ENCODE measurements around the gene ILKAP.

The ILKAP gene

DNA sequence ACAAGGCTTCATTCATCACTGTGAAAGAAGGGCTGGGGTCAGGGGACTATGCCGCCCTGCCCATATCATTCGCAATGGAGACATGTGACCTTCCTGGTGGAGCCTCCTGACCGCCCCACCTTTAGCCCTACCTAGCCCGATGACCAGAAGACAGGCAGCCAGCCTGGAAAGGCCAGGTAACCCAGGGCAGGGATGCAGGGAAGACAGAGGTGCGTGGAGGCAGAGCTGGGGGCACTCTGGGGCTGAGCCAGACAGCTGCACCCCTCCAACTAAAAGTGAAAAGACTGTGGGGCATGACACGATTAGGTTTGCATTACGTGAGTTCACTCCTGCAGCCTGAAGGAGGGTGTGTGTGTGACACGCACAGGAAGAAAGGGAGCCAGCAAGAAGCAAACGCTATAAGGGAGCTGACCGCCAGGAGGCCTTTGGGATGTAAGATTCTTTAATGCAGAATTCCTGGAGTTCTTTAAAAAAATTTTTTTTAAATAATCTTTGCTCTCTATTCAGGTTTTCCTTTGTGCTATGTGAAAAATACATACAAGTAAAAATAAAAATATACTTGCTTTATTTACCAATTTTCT is 40.1 kb upstream of the ILKAP start:
- DNase-seq (ENCODE audit: insufficient read length, low spot score) (no peak), FAIRE-seq (no peak)
- no peak for TF ChIP-seq POLR2A (IDR thresholded peaks at IDR 0.05; ENCODE audit: low read depth, low read length)
- no peak for TF ChIP-seq PAX5 (IDR thresholded peaks at IDR 0.05; ENCODE audit: insufficient read depth, low read length, severe bottlenecking)
- no peak for TF ChIP-seq SPI1 (IDR thresholded peaks at IDR 0.05; ENCODE audit: low read depth, low read length)
- no peak for TF ChIP-seq POU2F2 (IDR thresholded peaks at IDR 0.05; ENCODE audit: low read depth, low read length)
- TF ChIP-seq POLR2AphosphoS5 (IDR thresholded peaks at IDR 0.05; ENCODE audit: low read depth, low read length) = no peak
- no peak for TF ChIP-seq TAF1 (IDR thresholded peaks at IDR 0.05; ENCODE audit: low read depth, low read length)

DNA sequence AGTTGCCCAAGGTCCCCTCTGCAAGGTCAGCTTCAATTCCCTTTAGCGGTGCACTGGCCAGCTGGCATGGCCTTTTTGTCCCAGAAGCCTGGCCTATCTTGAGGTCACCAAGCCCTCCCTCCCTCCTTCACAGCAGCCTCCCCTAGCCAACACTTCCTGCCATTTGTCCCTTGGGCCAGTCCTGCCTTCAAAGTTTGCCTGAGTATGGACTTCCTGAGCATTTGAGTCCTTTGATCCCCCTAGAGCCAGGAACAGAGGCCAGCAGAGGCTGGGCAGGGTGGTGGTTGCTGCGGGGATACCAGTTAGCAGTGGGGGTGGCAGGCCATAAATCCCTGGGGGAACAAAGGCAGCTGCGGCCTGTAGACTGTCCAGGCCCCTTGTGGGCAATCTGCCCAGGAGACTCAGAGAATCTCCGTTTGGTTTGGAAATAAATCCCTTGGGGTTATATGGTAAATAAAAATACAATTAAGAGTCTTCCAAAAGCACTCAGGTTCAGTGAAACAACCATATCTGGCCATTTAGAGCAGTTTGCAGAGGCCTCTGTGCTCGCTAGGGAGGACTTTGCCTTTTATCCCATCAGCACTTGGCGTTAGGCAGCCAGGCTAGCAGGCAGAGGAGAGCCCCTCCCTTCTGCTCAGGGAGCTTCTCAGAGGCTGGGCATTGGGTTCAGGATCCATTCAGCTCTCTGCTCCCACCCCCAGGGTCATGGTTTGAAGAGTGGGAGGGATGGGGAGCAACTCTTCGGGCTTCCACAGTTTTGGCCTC is 39.4 kb upstream of the ILKAP start:
- DNase-seq (ENCODE audit: insufficient read length, low spot score) (no peak), FAIRE-seq (no peak)
- TF ChIP-seq POLR2AphosphoS5 (IDR thresholded peaks at IDR 0.05; ENCODE audit: low read depth, low read length) (no peak), TAF1 (IDR thresholded peaks at IDR 0.05; ENCODE audit: low read depth, low read length) (no peak), POLR2A (IDR thresholded peaks at IDR 0.05; ENCODE audit: low read depth, low read length) (no peak), PAX5 (IDR thresholded peaks at IDR 0.05; ENCODE audit: insufficient read depth, low read length, severe bottlenecking) (no peak), SPI1 (IDR thresholded peaks at IDR 0.05; ENCODE audit: low read depth, low read length) (no peak), POU2F2 (IDR thresholded peaks at IDR 0.05; ENCODE audit: low read depth, low read length) (no peak)

DNA sequence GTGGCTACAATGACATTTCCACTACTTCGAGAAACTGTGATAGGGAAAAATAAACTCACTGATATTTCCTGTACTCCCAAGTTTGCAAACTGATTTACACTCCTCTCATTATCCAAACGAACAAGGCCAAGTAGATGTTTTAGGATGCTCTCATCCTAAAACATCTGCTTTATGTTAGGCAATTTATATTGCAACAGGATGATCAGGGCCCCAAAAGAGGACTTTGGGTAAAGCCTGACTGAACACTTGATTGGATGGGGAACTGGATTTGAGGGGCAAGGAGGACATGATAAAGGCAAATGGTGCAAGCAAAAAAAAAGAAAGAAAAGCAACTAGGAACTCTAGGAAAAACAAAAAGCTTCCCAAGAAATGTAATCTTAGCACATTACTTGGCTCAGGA is 38.5 kb upstream of the ILKAP start:
- DNase-seq (ENCODE audit: insufficient read length, low spot score) = no peak
- no peak for FAIRE-seq
- TF ChIP-seq POU2F2 (IDR thresholded peaks at IDR 0.05; ENCODE audit: low read depth, low read length) = no peak
- no peak for TF ChIP-seq PAX5 (IDR thresholded peaks at IDR 0.05; ENCODE audit: insufficient read depth, low read length, severe bottlenecking)
- TF ChIP-seq POLR2A (IDR thresholded peaks at IDR 0.05; ENCODE audit: low read depth, low read length) = no peak
- no peak for TF ChIP-seq SPI1 (IDR thresholded peaks at IDR 0.05; ENCODE audit: low read depth, low read length)
- TF ChIP-seq TAF1 (IDR thresholded peaks at IDR 0.05; ENCODE audit: low read depth, low read length) = no peak

DNA sequence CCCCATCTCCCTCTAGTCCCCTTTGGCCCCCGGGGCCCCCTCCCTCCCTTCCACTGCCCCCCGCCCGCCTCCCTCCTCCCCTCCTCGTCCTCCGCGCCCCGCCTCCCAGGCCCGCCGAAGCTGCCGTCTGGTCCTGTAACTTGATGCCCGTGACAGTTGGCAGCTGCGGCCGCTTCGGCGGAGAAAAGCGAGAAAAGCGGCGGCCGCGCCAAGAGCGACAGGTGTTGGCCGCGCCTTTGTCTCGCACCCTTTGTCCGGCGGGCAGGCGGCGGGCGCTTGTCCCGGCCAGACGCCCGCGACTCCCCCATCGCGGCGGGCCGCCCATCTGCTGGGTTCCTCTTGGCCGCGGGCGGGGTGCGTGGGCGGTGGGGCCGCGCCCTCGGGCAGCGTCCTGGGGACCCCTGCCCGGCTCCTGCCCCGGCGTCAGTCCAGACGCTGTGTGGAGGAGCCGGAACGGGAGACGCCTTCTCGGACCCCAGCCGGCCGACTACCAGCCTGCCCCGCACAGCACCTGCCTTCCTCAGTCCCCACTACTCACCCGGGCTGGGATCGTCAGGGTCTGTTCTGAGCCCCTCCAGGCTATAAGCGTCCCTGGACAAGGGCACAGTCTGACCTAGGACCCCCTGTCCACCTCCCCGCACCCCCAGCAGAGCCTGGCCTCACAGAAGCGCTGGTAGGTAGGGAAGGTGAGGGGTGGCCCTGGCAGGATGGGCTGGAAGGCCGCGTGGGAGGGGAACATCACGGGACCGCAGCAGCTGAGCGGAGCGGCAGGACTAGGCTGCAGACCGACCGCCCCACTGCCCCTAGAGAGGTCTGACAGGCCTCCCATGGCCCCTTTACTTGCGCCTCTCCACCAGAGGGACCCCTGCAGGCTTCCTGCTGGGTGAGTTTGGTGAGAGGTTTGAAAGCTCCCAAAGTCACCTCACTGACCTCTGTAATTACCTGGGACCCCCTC is 37.5 kb upstream of the ILKAP start:
- no peak for FAIRE-seq
- TF ChIP-seq POLR2A (IDR thresholded peaks at IDR 0.05; ENCODE audit: low read depth, low read length) = no peak
- TF ChIP-seq TAF1 (IDR thresholded peaks at IDR 0.05; ENCODE audit: low read depth, low read length) = no peak
- no peak for TF ChIP-seq SPI1 (IDR thresholded peaks at IDR 0.05; ENCODE audit: low read depth, low read length)
- no peak for TF ChIP-seq POLR2AphosphoS5 (IDR thresholded peaks at IDR 0.05; ENCODE audit: low read depth, low read length)
- TF ChIP-seq PAX5 (IDR thresholded peaks at IDR 0.05; ENCODE audit: insufficient read depth, low read length, severe bottlenecking) = no peak
- no peak for TF ChIP-seq POU2F2 (IDR thresholded peaks at IDR 0.05; ENCODE audit: low read depth, low read length)
- no peak for DNase-seq (ENCODE audit: insufficient read length, low spot score)

DNA sequence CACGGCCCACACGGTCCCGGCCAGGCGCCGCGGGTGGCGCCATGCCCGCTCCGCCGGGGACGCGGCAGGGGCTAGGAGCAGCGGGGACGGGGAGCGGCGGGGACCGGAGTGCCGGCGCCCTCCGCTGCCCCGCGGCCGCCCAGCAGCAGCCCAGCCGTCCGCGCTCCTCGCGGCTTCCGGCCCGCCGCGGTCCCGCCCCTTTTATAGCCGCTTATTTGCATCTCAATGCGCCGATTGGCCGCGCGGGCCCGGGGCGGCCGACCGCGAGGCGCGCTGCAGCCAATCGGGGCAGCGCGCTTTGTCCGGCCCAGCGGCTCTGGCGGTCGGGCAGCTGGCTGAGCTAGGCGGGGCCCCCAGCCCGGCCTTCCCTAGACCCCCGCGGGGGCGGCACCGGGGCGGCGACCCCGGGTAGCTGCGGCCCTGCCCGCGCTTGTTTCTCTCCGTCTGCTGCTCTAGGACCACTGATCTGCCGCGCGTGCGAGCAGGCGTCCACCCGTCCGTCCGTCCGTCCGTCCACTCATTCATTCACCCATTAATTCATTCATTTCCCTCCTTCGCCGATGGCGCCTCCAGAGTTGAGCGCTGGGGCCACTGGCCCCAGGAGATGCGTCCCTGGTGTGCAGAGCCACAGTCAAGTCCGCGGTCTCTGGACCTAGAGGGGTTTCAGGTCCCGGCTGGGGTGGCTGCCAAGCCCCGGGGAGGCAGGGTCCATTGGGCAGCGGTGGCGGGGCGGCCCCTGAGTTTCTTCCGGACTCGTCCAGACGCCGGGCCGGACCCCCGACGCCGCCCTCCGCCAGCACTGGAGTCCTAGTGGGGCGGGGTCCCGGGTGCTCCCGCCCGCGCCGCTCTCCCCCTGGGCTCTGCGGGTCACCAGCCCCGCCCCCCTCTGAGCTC is 36.6 kb upstream of the ILKAP start, which contains the start of gene HES6:
HES6 (minus strand) TSS at position 176 of the 894 bp plus-strand sequence; CDS start at position 43, 133 bp downstream.
- peak; percentile 96 for DNase-seq (ENCODE audit: insufficient read length, low spot score)
- FAIRE-seq = peak; percentile 91
- TF ChIP-seq POLR2AphosphoS5 (IDR thresholded peaks at IDR 0.05; ENCODE audit: low read depth, low read length) (no peak), POU2F2 (IDR thresholded peaks at IDR 0.05; ENCODE audit: low read depth, low read length) (peak; percentile 63; the same call in 1 of the 2 replicates)

DNA sequence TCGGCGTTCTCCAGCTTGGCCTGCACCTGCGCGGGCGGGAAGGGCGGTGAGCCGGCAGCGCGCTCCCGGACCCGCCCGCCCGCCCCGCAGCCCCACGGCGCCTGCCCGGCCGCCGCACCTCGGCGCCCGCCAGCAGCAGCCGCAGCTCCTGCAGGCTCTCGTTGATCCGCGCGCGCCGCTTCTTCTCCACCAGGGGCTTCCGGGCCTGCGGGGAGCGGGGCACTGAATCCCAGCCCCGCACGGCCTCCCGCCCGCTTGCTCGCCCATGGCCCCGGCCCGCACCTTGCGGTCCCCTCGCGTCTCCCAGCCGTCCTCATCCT is 36.0 kb upstream of the ILKAP start:
- FAIRE-seq (no peak), DNase-seq (ENCODE audit: insufficient read length, low spot score) (no peak)
- TF ChIP-seq POU2F2 (IDR thresholded peaks at IDR 0.05; ENCODE audit: low read depth, low read length) = no peak
- no peak for TF ChIP-seq POLR2AphosphoS5 (IDR thresholded peaks at IDR 0.05; ENCODE audit: low read depth, low read length)
- no peak for TF ChIP-seq TAF1 (IDR thresholded peaks at IDR 0.05; ENCODE audit: low read depth, low read length)
- TF ChIP-seq POLR2A (IDR thresholded peaks at IDR 0.05; ENCODE audit: low read depth, low read length) = no peak
- no peak for TF ChIP-seq SPI1 (IDR thresholded peaks at IDR 0.05; ENCODE audit: low read depth, low read length)
- no peak for TF ChIP-seq PAX5 (IDR thresholded peaks at IDR 0.05; ENCODE audit: insufficient read depth, low read length, severe bottlenecking)

DNA sequence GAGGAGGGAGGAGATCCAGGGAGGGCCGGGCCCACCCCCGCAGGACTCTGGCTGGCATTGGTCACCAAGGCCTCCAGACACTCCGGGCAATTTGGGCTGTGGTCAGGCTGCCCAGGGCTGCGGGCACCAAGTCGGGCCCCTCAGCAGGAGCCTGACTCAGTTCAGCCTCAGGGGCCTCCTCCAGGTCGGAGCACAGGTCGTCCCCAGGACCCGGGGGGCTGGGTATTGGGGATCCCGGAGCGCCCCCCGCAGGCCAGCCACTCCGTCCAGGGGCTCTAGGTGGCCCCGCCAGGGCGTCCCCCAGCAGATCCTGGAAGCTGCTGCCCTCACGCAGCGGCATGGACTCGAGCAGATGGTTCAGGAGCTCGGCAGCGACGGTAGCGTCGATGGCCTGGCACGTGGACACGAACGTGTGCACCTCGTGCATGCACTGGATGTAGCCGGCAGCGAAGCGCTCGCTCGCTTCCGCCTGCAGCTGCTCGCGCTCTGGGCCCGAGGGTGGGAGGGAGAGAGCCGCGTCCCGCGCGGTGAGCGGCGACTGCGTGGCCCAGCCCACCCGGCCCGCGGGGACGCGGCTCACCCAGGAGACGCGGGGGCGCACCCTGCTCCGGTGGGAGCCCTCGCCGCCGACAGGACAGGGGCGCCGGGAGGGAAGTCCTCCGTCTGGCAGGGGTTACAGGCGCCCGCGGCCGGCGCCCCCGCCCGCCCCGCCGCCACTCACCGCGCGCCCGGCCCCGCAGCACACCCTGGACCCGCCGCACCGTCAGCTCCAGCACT is 35.5 kb upstream of the ILKAP start:
- no peak for DNase-seq (ENCODE audit: insufficient read length, low spot score)
- no peak for FAIRE-seq

DNA sequence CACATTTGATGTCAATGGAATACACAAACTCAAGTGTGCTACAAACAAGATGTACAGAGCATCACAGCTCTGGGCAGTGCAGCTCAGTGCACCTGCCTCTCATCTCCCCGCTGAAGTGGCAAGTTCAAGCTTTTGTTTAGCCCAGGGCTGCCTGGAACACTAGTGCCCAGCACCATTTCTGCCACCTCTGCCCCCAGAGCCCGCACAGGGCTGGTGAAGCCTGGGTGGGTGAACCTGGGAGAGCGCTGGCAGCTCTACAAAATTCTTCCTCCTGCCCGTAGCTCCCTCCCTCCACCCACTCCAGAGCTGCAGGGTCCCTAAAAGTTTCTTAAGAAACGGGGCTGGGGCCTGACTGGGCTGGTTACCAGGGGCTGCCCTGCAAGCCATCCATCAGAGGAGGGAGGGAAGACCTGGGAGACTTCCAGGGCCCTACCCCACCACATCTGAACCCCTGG is 34.8 kb upstream of the ILKAP start:
- no peak for FAIRE-seq
- TF ChIP-seq POLR2AphosphoS5 (IDR thresholded peaks at IDR 0.05; ENCODE audit: low read depth, low read length) = no peak
- TF ChIP-seq PAX5 (IDR thresholded peaks at IDR 0.05; ENCODE audit: insufficient read depth, low read length, severe bottlenecking) = no peak
- TF ChIP-seq SPI1 (IDR thresholded peaks at IDR 0.05; ENCODE audit: low read depth, low read length) = no peak
- no peak for TF ChIP-seq TAF1 (IDR thresholded peaks at IDR 0.05; ENCODE audit: low read depth, low read length)
- no peak for TF ChIP-seq POU2F2 (IDR thresholded peaks at IDR 0.05; ENCODE audit: low read depth, low read length)
- TF ChIP-seq POLR2A (IDR thresholded peaks at IDR 0.05; ENCODE audit: low read depth, low read length) = no peak
- no peak for DNase-seq (ENCODE audit: insufficient read length, low spot score)

More for the DNA sequence above, 35.5 kb upstream of the ILKAP start:
- no peak for TF ChIP-seq POLR2AphosphoS5 (IDR thresholded peaks at IDR 0.05; ENCODE audit: low read depth, low read length)
- TF ChIP-seq PAX5 (IDR thresholded peaks at IDR 0.05; ENCODE audit: insufficient read depth, low read length, severe bottlenecking) = no peak
- TF ChIP-seq POLR2A (IDR thresholded peaks at IDR 0.05; ENCODE audit: low read depth, low read length) = no peak
- TF ChIP-seq TAF1 (IDR thresholded peaks at IDR 0.05; ENCODE audit: low read depth, low read length) = no peak
- no peak for TF ChIP-seq POU2F2 (IDR thresholded peaks at IDR 0.05; ENCODE audit: low read depth, low read length)
- no peak for TF ChIP-seq SPI1 (IDR thresholded peaks at IDR 0.05; ENCODE audit: low read depth, low read length)
